HepG2 (cell line): ENCODE data around the gene MALT1. TPM values are rescaled to one million over a fixed set of nuclear protein-coding genes. Genes with fewer than 3 reads are reported as not detected.
"Not testable (repeated sequence)": the region's sequence is repeated elsewhere in the genome, so short reads cannot be mapped to it uniquely, and the experiment has no call there.

Experiments used
- ATAC-seq: fragments of 200-7000 bp; cut with Tn5 transposase; 3 replicates; pipeline ENCODE4 v1.9.1; 2020; ENCODE audit warnings: mild to moderate bottlenecking, moderate library complexity
- BruUV-seq: library from RNA; stranded (reverse); fragments of 400-500 nt; replicated peaks from 2 replicates; lab custom pipeline; 2021; lab: Mats Ljungman, UMichigan
- CTCF ChIA-PET: fragments of 300-600 bp; formaldehyde crosslinking; extraction: SDS; loops from one replicate; lab custom pipeline; 2021; ENCODE audit warnings: low total read pairs, inconsistent platforms, low intra/inter-chr PET ratio; lab: Yijun Ruan, JAX
- POLR2A ChIA-PET: fragments of 350-600 bp; sonication (Branson Sonifier 250); formaldehyde crosslinking; loops from one replicate; lab custom pipeline; 2020; ENCODE audit warnings: antibody characterized with exemption, inconsistent platforms; lab: Yijun Ruan, JAX
- DNase-seq: peaks from one replicate; pipeline ENCODE4 v3.0.0-alpha.2; 2015; ENCODE audit warnings: low spot score
- FAIRE-seq: peaks from 3 replicates; lab custom pipeline; 2011; peaks lifted over from hg19 to GRCh38; lab: Jason Lieb, UNC
- H2AFZ ChIP-seq: one replicate; pipeline ENCODE4 v1.6.1; 2011; ENCODE audit warnings: low read length, inconsistent platforms
- H3K27ac ChIP-seq: fragments of 300-600 bp; 3 replicates; pipeline ENCODE4 v1.8.0; 2011; ENCODE audit warnings: mixed run types, mild to moderate bottlenecking, mixed read lengths, low read length, inconsistent platforms; ENCODE audit not compliant: insufficient read depth; ENCODE audit errors: extremely low read length
- H3K27me3 ChIP-seq, 2 experiments: fragments of 200-600 bp in 1 of 2; 2 replicates in 1 of 2; 3 replicates in 1 of 2; pipeline versions ENCODE4 v1.6.0 to v1.8.0; 2011; ENCODE audit warnings: low read length in 2 of 2, mild to moderate bottlenecking in 2 of 2, moderate library complexity in 2 of 2, inconsistent platforms in 1 of 2; ENCODE audit not compliant: insufficient read depth in 2 of 2, control insufficient read depth in 1 of 2
- H3K36me3 ChIP-seq, 2 experiments: fragments of 200-600 bp in 1 of 2; replicated peaks in 1 of 2; 2 replicates in 1 of 2; 3 replicates in 1 of 2; pipeline versions ENCODE4 v1.5.1 to v1.8.0; 2011; ENCODE audit warnings: low read length in 2 of 2, inconsistent platforms in 1 of 2; ENCODE audit not compliant: insufficient read depth in 2 of 2, control insufficient read depth in 1 of 2
- H3K4me1 ChIP-seq: 2 replicates; pipeline ENCODE4 v1.5.1; 2012; ENCODE audit warnings: low read length, inconsistent platforms; ENCODE audit not compliant: insufficient read depth
- H3K4me2 ChIP-seq: 2 replicates; pipeline ENCODE4 v1.6.0; 2011; ENCODE audit warnings: low read depth, low read length, inconsistent platforms
- H3K4me3 ChIP-seq, 3 experiments: fragments of 200-600 bp in 1 of 3; sonication (generic), shearing (Covaris generic) in 1 of 3; replicated peaks in 1 of 3; 2 replicates each; pipeline ENCODE4 v1.5.1; 2011 to 2016; ENCODE audit warnings: low read length in 3 of 3, inconsistent platforms in 2 of 3, low read depth in 2 of 3, mild to moderate bottlenecking in 2 of 3, control low read depth in 1 of 3, mixed read lengths in 1 of 3; ENCODE audit not compliant: insufficient read depth in 1 of 3
- H3K79me2 ChIP-seq: one replicate; pipeline ENCODE4 v1.6.1; 2011; ENCODE audit warnings: low read length, inconsistent platforms; ENCODE audit not compliant: insufficient read depth
- H3K9ac ChIP-seq: 2 replicates; pipeline ENCODE4 v1.6.0; 2011; ENCODE audit warnings: mild to moderate bottlenecking, low read depth, low read length, inconsistent platforms; ENCODE audit not compliant: insufficient read depth
- H3K9me3 ChIP-seq: 2 replicates; pipeline ENCODE4 v1.5.1; 2012; ENCODE audit warnings: mild to moderate bottlenecking, low read length
- H4K20me1 ChIP-seq: 2 replicates; pipeline ENCODE4 v1.6.0; 2011; ENCODE audit warnings: inconsistent platforms, mild to moderate bottlenecking, low read length, moderate library complexity; ENCODE audit not compliant: insufficient read depth
- WGBS: methylation state at CpG from one replicate; pipeline ENCODE4 v1.1.6; 2017; ENCODE audit warnings: low lambda C conversion rate; 5-methylcytosine and 5-hydroxymethylcytosine counted together
- in situ Hi-C: cut with HindIII; loops from 2 replicates; pipeline ENCODE4 v1.10.0; 2017; ENCODE audit warnings: low pct_unique_long_range_greater_than_20kb; ENCODE audit not compliant: extremely low pct_ligation_motif_present
- intact Hi-C: fragments of 100-400 bp; cut with micrococcal nuclease; formaldehyde crosslinking; loops from one replicate; pipeline ENCODE4 v1.10.0; 2022; ENCODE audit not compliant: unreplicated experiment
- polyA plus RNA-seq, 8 experiments: library from polyadenylated mRNA; depleted of rRNA in 3 of 8; stranded (reverse) in 7 of 8; unstranded in 1 of 8; fragments of >200 nt; fragmentation: Illumina TruSeq in 4 of 8; extraction: Trizol in 4 of 8; gene quantifications; 2 replicates each; pipeline versions ENCODE4 v1.2.1 to v1.2.3, GENCODE V29; 2011 to 2016; ENCODE audit warnings: low read depth in 4 of 8, missing spikeins in 1 of 8, mixed read lengths in 1 of 8; ENCODE audit not compliant: insufficient read depth in 1 of 8
- total RNA-seq, 5 experiments: library from RNA; depleted of rRNA; stranded (reverse); fragments of >200 nt; fragmentation: Illumina TruSeq; extraction: Trizol; gene quantifications; 2 replicates each; pipeline ENCODE4 v1.2.3, GENCODE V29; 2016; ENCODE audit warnings: low read depth in 1 of 5
- TF ChIP-seq, protein P1 (sequence below): sonication (generic); formaldehyde crosslinking; IDR thresholded peaks from 2 replicates; pipeline ENCODE4 v1.4.0; 2020; ENCODE audit warnings: missing genetic modification reagents, borderline replicate concordance

Gene MALT1
- total and polyA plus RNA-seq, 2 of the 13 experiments (the other 11 are each of a cell fraction or from before 2014, with no cell fraction given) = 43.9 to 89.0 TPM

DNA sequence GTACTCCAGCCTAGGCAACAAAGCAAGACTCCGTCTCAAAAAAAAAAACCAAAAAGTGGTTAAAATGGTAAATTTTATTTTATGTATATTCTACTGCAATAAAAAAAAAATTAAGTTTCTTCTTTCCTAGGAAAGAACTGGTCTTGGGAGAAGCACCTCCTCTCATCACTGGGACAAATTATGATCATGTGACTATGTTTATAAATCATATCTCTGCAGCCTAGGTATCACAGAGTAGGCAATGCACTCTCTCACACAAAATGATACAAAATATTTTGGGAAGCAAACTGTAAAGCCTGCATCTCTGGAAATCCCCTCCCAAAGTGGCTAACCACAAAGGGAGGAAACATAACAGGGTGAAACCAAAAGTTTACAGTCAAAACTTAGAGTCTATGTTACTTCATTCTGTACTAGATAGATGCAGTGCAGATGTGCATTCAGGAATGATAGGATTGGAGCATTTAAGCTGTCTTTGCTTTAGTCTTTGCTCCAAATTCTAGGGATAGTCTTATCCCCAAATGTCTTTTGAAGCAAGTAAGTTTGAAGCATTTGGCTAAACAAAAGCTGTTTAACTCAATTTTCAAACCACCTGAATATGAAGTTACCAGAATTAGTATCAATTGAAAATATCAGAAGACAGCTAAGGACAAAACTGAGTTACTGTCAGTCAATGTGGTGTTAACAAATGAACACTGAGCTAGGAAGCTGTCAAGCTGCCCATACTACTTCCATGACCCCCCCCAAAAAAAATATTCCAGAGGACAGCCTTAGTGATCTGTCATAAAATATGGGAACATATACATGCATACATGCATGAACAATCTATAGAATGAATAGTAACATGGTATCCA, 21.1 kb upstream of the MALT1 start (continued):
- TF ChIP-seq, protein P1, sequence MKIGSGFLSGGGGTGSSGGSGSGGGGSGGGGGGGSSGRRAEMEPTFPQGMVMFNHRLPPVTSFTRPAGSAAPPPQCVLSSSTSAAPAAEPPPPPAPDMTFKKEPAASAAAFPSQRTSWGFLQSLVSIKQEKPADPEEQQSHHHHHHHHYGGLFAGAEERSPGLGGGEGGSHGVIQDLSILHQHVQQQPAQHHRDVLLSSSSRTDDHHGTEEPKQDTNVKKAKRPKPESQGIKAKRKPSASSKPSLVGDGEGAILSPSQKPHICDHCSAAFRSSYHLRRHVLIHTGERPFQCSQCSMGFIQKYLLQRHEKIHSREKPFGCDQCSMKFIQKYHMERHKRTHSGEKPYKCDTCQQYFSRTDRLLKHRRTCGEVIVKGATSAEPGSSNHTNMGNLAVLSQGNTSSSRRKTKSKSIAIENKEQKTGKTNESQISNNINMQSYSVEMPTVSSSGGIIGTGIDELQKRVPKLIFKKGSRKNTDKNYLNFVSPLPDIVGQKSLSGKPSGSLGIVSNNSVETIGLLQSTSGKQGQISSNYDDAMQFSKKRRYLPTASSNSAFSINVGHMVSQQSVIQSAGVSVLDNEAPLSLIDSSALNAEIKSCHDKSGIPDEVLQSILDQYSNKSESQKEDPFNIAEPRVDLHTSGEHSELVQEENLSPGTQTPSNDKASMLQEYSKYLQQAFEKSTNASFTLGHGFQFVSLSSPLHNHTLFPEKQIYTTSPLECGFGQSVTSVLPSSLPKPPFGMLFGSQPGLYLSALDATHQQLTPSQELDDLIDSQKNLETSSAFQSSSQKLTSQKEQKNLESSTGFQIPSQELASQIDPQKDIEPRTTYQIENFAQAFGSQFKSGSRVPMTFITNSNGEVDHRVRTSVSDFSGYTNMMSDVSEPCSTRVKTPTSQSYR (CRISPR knock-in tag) = no peak

DNA sequence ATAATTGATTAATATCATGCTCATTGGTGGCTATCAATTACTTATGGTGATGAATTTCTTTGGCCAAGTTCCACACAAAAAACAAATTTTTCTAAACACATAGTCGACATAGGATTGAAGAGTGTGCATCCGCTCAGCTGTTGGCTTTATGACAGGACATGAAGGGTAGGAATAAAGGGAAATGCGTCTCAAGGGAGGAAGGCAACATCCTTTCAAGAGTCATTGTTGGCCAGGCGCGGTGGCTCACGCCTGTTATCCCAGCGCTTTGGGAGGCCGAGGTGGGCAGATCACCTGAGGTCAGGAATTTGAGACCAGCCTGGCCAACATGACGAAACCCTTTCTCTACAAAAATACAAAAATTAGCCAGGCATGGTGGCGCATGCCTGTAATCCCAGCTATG, 20.4 kb upstream of the MALT1 start:
- in situ Hi-C loops = loop anchor here (25.0 kb wide), 1 partner anchor 639 kb away; no protein-coding TSS in a partner anchor
- Histone ChIP-seq H3K4me1 (peaks cover 15% of the 10 kb centered on the region), H3K9me3 (peaks cover 14% of the 10 kb centered on the region; the same call in 1 of the 2 replicates)
- intact Hi-C loops, H2AFZ ChIP-seq, H3K27ac ChIP-seq, H3K36me3 ChIP-seq, POLR2A ChIA-PET, CTCF ChIA-PET, BruUV-seq, H3K4me2 ChIP-seq, H3K9ac ChIP-seq, DNase-seq, FAIRE-seq, H3K4me3 ChIP-seq, H3K79me2 ChIP-seq, ATAC-seq, H3K27me3 ChIP-seq, H4K20me1 ChIP-seq: not testable (repeated sequence)
- 73% methylated on average over 10 of the region's 10 CpGs for WGBS

DNA sequence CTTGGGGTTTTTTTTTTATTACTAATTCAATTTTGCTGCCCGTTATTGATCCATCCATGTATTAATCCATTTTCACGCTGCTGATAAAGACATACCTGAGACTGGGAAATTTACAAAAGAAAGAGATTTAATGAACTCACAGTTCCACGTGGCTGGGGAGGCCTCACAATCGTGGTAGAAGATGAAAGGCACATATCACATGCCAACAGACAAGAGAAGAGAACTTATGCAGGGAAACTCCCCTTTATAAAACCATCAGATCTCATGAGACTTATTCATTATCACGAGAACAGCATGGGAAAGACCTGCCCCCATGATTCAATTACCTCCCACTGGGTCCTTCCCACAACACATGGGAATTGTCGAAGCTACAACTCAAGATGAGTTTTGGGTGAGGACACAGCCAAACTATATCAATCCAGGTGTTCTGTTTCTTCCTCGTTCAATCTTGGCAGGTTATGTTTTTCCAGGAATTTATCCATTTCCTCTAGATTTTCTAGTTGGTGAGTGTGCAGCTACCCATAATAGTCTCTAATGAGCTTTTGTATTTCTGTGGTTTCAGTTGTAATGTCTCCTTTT, 18.0 kb upstream of the MALT1 start:
- POLR2A ChIA-PET, ATAC-seq, DNase-seq, H3K36me3 ChIP-seq, H3K4me2 ChIP-seq, H3K79me2 ChIP-seq, H3K9ac ChIP-seq, H3K27me3 ChIP-seq, H2AFZ ChIP-seq, BruUV-seq, FAIRE-seq, H4K20me1 ChIP-seq, CTCF ChIA-PET, intact Hi-C loops, H3K4me3 ChIP-seq, H3K27ac ChIP-seq: not testable (repeated sequence)
- 35% methylated on average over 7 of the region's 7 CpGs for WGBS
- H3K4me1 ChIP-seq = peaks cover 15% of the 10 kb centered on the region
- in situ Hi-C loops = loop anchor here (25.0 kb wide), 1 partner anchor 641 kb away; no protein-coding TSS in a partner anchor
- peaks cover 14% of the 10 kb centered on the region; the same call in 1 of the 2 replicates for H3K9me3 ChIP-seq
